ENCODE measurements around the gene TMEM182. TPM values are rescaled to one million over a fixed set of nuclear protein-coding genes. Genes with fewer than 3 reads are reported as not detected.

Gene TMEM182
- total RNA-seq, 1 experiment from 2014 or later: 6.5 TPM

DNA sequence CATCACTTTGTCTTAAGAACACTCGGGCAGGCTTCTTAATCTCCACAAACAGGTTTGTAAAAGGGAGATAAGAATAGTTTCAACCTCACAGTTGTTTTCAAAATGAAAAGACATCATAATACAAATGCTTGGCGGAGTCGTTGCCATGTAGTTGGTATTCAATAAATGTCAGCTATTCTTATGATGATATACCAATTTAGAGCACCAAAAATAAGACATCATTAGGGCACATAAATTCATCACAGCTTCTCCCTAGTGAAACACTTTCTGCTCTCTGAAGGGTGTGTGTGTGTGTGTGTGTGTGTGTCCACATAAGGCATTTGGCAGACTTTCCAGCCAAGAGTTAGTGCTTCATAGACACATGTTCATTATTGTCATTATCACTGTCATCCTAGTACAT lies 10.8 kb downstream of the TMEM182 start:
- no peak for TF ChIP-seq EZH2 (IDR thresholded peaks at IDR 0.05; ENCODE audit: low read length, unreplicated experiment)
- TF ChIP-seq, protein P1, sequence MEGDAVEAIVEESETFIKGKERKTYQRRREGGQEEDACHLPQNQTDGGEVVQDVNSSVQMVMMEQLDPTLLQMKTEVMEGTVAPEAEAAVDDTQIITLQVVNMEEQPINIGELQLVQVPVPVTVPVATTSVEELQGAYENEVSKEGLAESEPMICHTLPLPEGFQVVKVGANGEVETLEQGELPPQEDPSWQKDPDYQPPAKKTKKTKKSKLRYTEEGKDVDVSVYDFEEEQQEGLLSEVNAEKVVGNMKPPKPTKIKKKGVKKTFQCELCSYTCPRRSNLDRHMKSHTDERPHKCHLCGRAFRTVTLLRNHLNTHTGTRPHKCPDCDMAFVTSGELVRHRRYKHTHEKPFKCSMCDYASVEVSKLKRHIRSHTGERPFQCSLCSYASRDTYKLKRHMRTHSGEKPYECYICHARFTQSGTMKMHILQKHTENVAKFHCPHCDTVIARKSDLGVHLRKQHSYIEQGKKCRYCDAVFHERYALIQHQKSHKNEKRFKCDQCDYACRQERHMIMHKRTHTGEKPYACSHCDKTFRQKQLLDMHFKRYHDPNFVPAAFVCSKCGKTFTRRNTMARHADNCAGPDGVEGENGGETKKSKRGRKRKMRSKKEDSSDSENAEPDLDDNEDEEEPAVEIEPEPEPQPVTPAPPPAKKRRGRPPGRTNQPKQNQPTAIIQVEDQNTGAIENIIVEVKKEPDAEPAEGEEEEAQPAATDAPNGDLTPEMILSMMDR (conservative IDR thresholded peaks at IDR 0.05; ENCODE audit: low read depth, low read length): no peak
- no peak for TF ChIP-seq EZH2phosphoT487 (IDR thresholded peaks at IDR 0.05; ENCODE audit: borderline replicate concordance, low read length)
- H3K9ac ChIP-seq (ENCODE audit: low read length): no peak overlapping the region
- intact Hi-C loops (cut with micrococcal nuclease): no loop called here
- H3K4me3 ChIP-seq (ENCODE audit: low read length): no peak overlapping the region
- ChIA-PET CTCF (interaction anchor here (0.9 kb wide), 1 partner anchor 19 kb away, joined by 3 read pairs; no protein-coding TSS in a partner anchor), POLR2A (ENCODE audit: unreplicated experiment) (no interaction called here)
- H3K4me1 ChIP-seq (ENCODE audit: insufficient read depth, low read length): no peaks in the 10 kb centered on the region
- H2AFZ ChIP-seq (ENCODE audit: low read length): no peak overlapping the region
- H3F3A ChIP-seq (ENCODE audit: low read length, unreplicated experiment): no peaks in the 10 kb centered on the region
- H3K79me2 ChIP-seq (ENCODE audit: low read length): no peaks in the 10 kb centered on the region
- H3K27me3 ChIP-seq (ENCODE audit: low read length): no peaks in the 10 kb centered on the region
- no peak overlapping the region for H3K4me2 ChIP-seq (ENCODE audit: low read length)
- no peak overlapping the region for H3K27ac ChIP-seq (ENCODE audit: low read length)
- no peaks in the 10 kb centered on the region for H3K36me3 ChIP-seq (ENCODE audit: low read depth, low read length)
- H3K9me2 ChIP-seq (replicated peaks; ENCODE audit: low read length): no peaks in the 10 kb centered on the region
- ATAC-seq (no peak), DNase-seq (no peak)
- H4K20me1 ChIP-seq (ENCODE audit: low read length): no peaks in the 10 kb centered on the region
- BruUV-seq (replicated peaks): no TSS peak
- H3K9me3 ChIP-seq (ENCODE audit: low read length): no peaks in the 10 kb centered on the region

- intact Hi-C loops (cut with micrococcal nuclease): no loop called here
- H3K36me3 ChIP-seq (ENCODE audit: low read depth, low read length): no peaks in the 10 kb centered on the region
- H3K27me3 ChIP-seq (ENCODE audit: low read length): no peaks in the 10 kb centered on the region
- H3K9me2 ChIP-seq (replicated peaks; ENCODE audit: low read length): no peaks in the 10 kb centered on the region
- no peak overlapping the region for H3K27ac ChIP-seq (ENCODE audit: low read length)
- no peaks in the 10 kb centered on the region for H3K9me3 ChIP-seq (ENCODE audit: low read length)
- H3K9ac ChIP-seq (ENCODE audit: low read length): no peak overlapping the region
- ATAC-seq: no peak
- DNase-seq: no peak
- H3K79me2 ChIP-seq (ENCODE audit: low read length): no peaks in the 10 kb centered on the region
- H3K4me2 ChIP-seq (ENCODE audit: low read length): no peak overlapping the region
- BruUV-seq (replicated peaks): no TSS peak
- H4K20me1 ChIP-seq (ENCODE audit: low read length): no peaks in the 10 kb centered on the region
- H2AFZ ChIP-seq (ENCODE audit: low read length): no peak overlapping the region
- no peak overlapping the region for H3K4me3 ChIP-seq (ENCODE audit: low read length)
- H3F3A ChIP-seq (ENCODE audit: low read length, unreplicated experiment): no peaks in the 10 kb centered on the region
- H3K4me1 ChIP-seq (ENCODE audit: insufficient read depth, low read length): no peaks in the 10 kb centered on the region
- ChIA-PET CTCF (interaction anchor here (0.9 kb wide), 1 partner anchor 19 kb away, joined by 3 read pairs; no protein-coding TSS in a partner anchor), POLR2A (ENCODE audit: unreplicated experiment) (no interaction called here)
- no peak for TF ChIP-seq EZH2 (IDR thresholded peaks at IDR 0.05; ENCODE audit: low read length, unreplicated experiment)
- no peak for TF ChIP-seq EZH2phosphoT487 (IDR thresholded peaks at IDR 0.05; ENCODE audit: borderline replicate concordance, low read length)
- TF ChIP-seq, protein P1 (conservative IDR thresholded peaks at IDR 0.05; ENCODE audit: low read depth, low read length): no peak
Measured at GRCh38 chr2:102773149-102773705, 11.4 kb downstream of the TMEM182 start.

- no peak overlapping the region for H3K4me3 ChIP-seq (ENCODE audit: low read length)
- intact Hi-C loops (cut with micrococcal nuclease): no loop called here
- H3K36me3 ChIP-seq (ENCODE audit: low read depth, low read length): no peaks in the 10 kb centered on the region
- no peaks in the 10 kb centered on the region for H4K20me1 ChIP-seq (ENCODE audit: low read length)
- no peaks in the 10 kb centered on the region for H3K79me2 ChIP-seq (ENCODE audit: low read length)
- no peaks in the 10 kb centered on the region for H3F3A ChIP-seq (ENCODE audit: low read length, unreplicated experiment)
- ATAC-seq: no peak
- DNase-seq: no peak
- no peaks in the 10 kb centered on the region for H3K9me3 ChIP-seq (ENCODE audit: low read length)
- H3K27ac ChIP-seq (ENCODE audit: low read length): no peak overlapping the region
- H3K4me2 ChIP-seq (ENCODE audit: low read length): no peak overlapping the region
- no peaks in the 10 kb centered on the region for H3K9me2 ChIP-seq (replicated peaks; ENCODE audit: low read length)
- no peaks in the 10 kb centered on the region for H3K4me1 ChIP-seq (ENCODE audit: insufficient read depth, low read length)
- ChIA-PET CTCF (no interaction called here), POLR2A (ENCODE audit: unreplicated experiment) (no interaction called here)
- no peak overlapping the region for H3K9ac ChIP-seq (ENCODE audit: low read length)
- H2AFZ ChIP-seq (ENCODE audit: low read length): no peak overlapping the region
- TF ChIP-seq, protein P1 (conservative IDR thresholded peaks at IDR 0.05; ENCODE audit: low read depth, low read length): no peak
- no peak for TF ChIP-seq EZH2phosphoT487 (IDR thresholded peaks at IDR 0.05; ENCODE audit: borderline replicate concordance, low read length)
- no peak for TF ChIP-seq EZH2 (IDR thresholded peaks at IDR 0.05; ENCODE audit: low read length, unreplicated experiment)
- no TSS peak for BruUV-seq (replicated peaks)
- no peaks in the 10 kb centered on the region for H3K27me3 ChIP-seq (ENCODE audit: low read length)
Measured at GRCh38 chr2:102778260-102778659, 16.4 kb downstream of the TMEM182 start.

Data from PC-3 (cell line).